Heart left ventricle (tissue), 16 donors: ENCODE data around the gene SCIMP. TPM values are rescaled to one million over a fixed set of nuclear protein-coding genes. Genes with fewer than 3 reads are reported as not detected.

Experiments
- ATAC-seq, 4 donors: fragments of 200-7000 bp; cut with Tn5 transposase; one replicate each; pipeline ENCODE4 v1.9.1; 2020 to 2022; ENCODE audit warnings: moderate library complexity in 4 of 4, mild to moderate bottlenecking in 3 of 4, moderate number of reproducible peaks in 1 of 4
- DNase-seq, 5 donors: peaks; one replicate each; pipeline ENCODE4 v3.0.0-alpha.2; 2020
- H3K27ac ChIP-seq, 12 donors: fragments of 200-600 bp; sonication (generic) in 4 of 12; one replicate each; pipeline versions ENCODE4 v1.5.0 to v1.8.0; 2016 to 2022; ENCODE audit warnings: mild to moderate bottlenecking in 2 of 12
- H3K27me3 ChIP-seq, 9 donors: fragments of 200-600 bp; sonication (generic) in 2 of 9; one replicate each; pipeline versions ENCODE4 v1.5.1 to v1.8.0; 2016 to 2022; ENCODE audit warnings: mild to moderate bottlenecking in 3 of 9
- H3K36me3 ChIP-seq, 9 donors: fragments of 200-600 bp; sonication (generic) in 2 of 9; one replicate each; pipeline versions ENCODE4 v1.5.0 to v1.8.0; 2018 to 2022; ENCODE audit warnings: mild to moderate bottlenecking in 2 of 9
- H3K4me1 ChIP-seq, 12 donors: fragments of 200-600 bp; sonication (generic) in 4 of 12; one replicate each; pipeline versions ENCODE4 v1.5.0 to v1.8.0; 2016 to 2022; ENCODE audit warnings: mild to moderate bottlenecking in 3 of 12
- H3K4me3 ChIP-seq, 12 donors: fragments of 200-600 bp; sonication (generic) in 4 of 12; one replicate each; pipeline versions ENCODE4 v1.5.0 to v1.8.0; 2017 to 2022; ENCODE audit warnings: mild to moderate bottlenecking in 9 of 12, moderate library complexity in 4 of 12
- H3K9me3 ChIP-seq, 12 donors: fragments of 200-600 bp; sonication (generic) in 4 of 12; one replicate each; pipeline versions ENCODE4 v1.5.0 to v1.8.0; 2016 to 2022; ENCODE audit warnings: mild to moderate bottlenecking in 1 of 12
- CTCF ChIP-seq, 12 donors: fragments of 200-600 bp; sonication (generic) in 4 of 12; IDR thresholded peaks; one replicate each; pipeline versions ENCODE4 v1.5.0 to v1.8.0; 2018 to 2022; ENCODE audit warnings: antibody characterized with exemption in 12 of 12, mild to moderate bottlenecking in 5 of 12
- POLR2A ChIP-seq, 2 donors: fragments of 450-650 bp; IDR thresholded peaks; one replicate each; pipeline ENCODE4 v1.6.1; 2017; ENCODE audit warnings: antibody characterized with exemption in 2 of 2, mild to moderate bottlenecking in 2 of 2, moderate library complexity in 2 of 2
- WGBS, 4 donors: extraction: QIAGEN DNeasy Blood & Tissue Kit in 2 of 4; methylation state at CpG; one replicate each; pipeline versions ENCODE4 v1.1.5 to v1.1.7; 2013 to 2018; 5-methylcytosine and 5-hydroxymethylcytosine counted together
- intact Hi-C, 10 donors: fragments of 100-400 bp; cut with DNase I; formaldehyde crosslinking; loops; one replicate each; pipeline versions ENCODE4 v1.11.1 to v1.14.2; 2022
- polyA plus RNA-seq, 2 donors: library from polyadenylated mRNA; stranded (reverse); fragments of 200-250 nt; gene quantifications; one replicate each; pipeline ENCODE4 v1.2.3, GENCODE V29; 2013
- total RNA-seq, 9 donors: library from RNA; depleted of rRNA in 2 of 9; stranded (reverse); fragments of >200 nt in 2 of 9; fragmentation: NEBNext Ultra II Directional in 3 of 9; extraction: Animal tissue kit (Norgen Biotek cat#: 25700) in 3 of 9; gene quantifications; one replicate each; pipeline versions ENCODE4 v1.1.0 to v1.2.4, GENCODE V29; 2016 to 2023
- donor health status: ischemic (EF 13 %, LVEDD 7.1; RV severe dilation, severe dysfunction).
- donor health status: healthy with polysubstance abuse.
- donor health status: DM: no; HTN: yes; CAD: no.
- donor health status: DM: no; HTN: no; CAD: no.
- donor health status: ischemic (EF 25% LVEDD 6.9; RV normal size, moderate dysfunction).
- donor health status: ischemic (EF 25% LVEDD 5.7; RV mildly dilated, moderate dysfunction).
- donor health status: healthy.
- donor health status: DM: yes; HTN: yes; CAD: no.
- donor health status: ischemic (EF 35%, LVEDD 5.7; RV mildly dilated, moderate dysfunction).
- donor health status: nonischemic (EF 11% LVEDD 7.7; RV severe dilation, severe dysfunction).
- donor health status: DM: yes; HTN: yes; CAD: no.
- donor health status: PGD.
- donor health status: ischemic (EF 29% LVEDD 5.4; RV normal size, mild dysfunction).
- donor health status: nonischemic (EF 23%, LVEDD 6.1; RV moderate dilation, normal function).

SCIMP gene
- total and polyA plus RNA-seq, 11 donors, result 0.11 to 17.2 (median 0.72) TPM

GRCh38 chr17:5211458-5211857 is 23.2 kb downstream of the SCIMP start:
- Histone ChIP-seq H3K27ac (peak overlapping the region in 2 of 12 donors; percentile 41 to 72), H3K4me1 (peaks cover 0 to 11% (median 0%) of the 10 kb centered on the region in 12 donors), H3K4me3 (no peak overlapping the region), H3K27me3 (no peaks in the 10 kb centered on the region), H3K36me3 (peaks cover 0 to 44% (median 29%) of the 10 kb centered on the region in 9 donors), H3K9me3 (no peaks in the 10 kb centered on the region)
- intact Hi-C loops, result no loop called here
- WGBS, 4 donors, result 89 to 96% (median 93%) methylated on average over 7 of the region's 7 CpGs
- no peak for TF ChIP-seq POLR2A (IDR thresholded peaks at IDR 0.05)
- TF ChIP-seq CTCF (IDR thresholded peaks at IDR 0.05), result no peak
- no peak for DNase-seq
- peak in 3 of 4 donors; percentile 47 to 50 (median 50) for ATAC-seq

- Histone ChIP-seq H3K4me1 (peaks cover 0 to 11% (median 0%) of the 10 kb centered on the region in 12 donors), H3K27me3 (no peaks in the 10 kb centered on the region), H3K36me3 (peaks cover 0 to 37% (median 22%) of the 10 kb centered on the region in 9 donors), H3K4me3 (no peak overlapping the region), H3K9me3 (no peaks in the 10 kb centered on the region), H3K27ac (peak overlapping the region in 3 of 12 donors; percentile 41 to 72 (median 48))
- intact Hi-C loops, result no loop called here
- DNase-seq, result no peak
- WGBS, 4 donors, result 88 to 96% (median 90%) methylated on average over 8 of the region's 8 CpGs
- ATAC-seq, result peak in 1 of 4 donors; percentile 18
- TF ChIP-seq POLR2A (IDR thresholded peaks at IDR 0.05) (no peak), CTCF (IDR thresholded peaks at IDR 0.05) (no peak)
These were observed 23.9 kb downstream of the SCIMP start for GRCh38 chr17:5210614-5211252.

- Histone ChIP-seq H3K9me3 (peaks cover 0 to 6% (median 0%) of the 10 kb centered on the region in 12 donors), H3K27ac (peak overlapping the region in 1 of 12 donors; percentile 72), H3K36me3 (peaks cover 0 to 31% (median 16%) of the 10 kb centered on the region in 9 donors), H3K27me3 (no peaks in the 10 kb centered on the region), H3K4me3 (no peak overlapping the region), H3K4me1 (peaks cover 0 to 11% (median 0%) of the 10 kb centered on the region in 12 donors)
- intact Hi-C loops, result no loop called here
- no peak for TF ChIP-seq POLR2A (IDR thresholded peaks at IDR 0.05)
- no peak for DNase-seq
- no peak for ATAC-seq
- WGBS, 4 donors, result 86 to 95% (median 91%) methylated on average over 5 of the region's 5 CpGs
These were observed 24.6 kb downstream of the SCIMP start for GRCh38 chr17:5210091-5210490.

- Histone ChIP-seq H3K27me3 (no peaks in the 10 kb centered on the region), H3K4me3 (no peak overlapping the region), H3K36me3 (peaks cover 0 to 27% (median 12%) of the 10 kb centered on the region in 9 donors), H3K4me1 (peaks cover 0 to 11% (median 0%) of the 10 kb centered on the region in 12 donors), H3K9me3 (peaks cover 0 to 8% (median 0%) of the 10 kb centered on the region in 12 donors), H3K27ac (no peak overlapping the region)
- no peak for ATAC-seq
- DNase-seq, result no peak
- intact Hi-C loops, result no loop called here
- TF ChIP-seq POLR2A (IDR thresholded peaks at IDR 0.05) (no peak), CTCF (IDR thresholded peaks at IDR 0.05) (no peak)
- WGBS, 4 donors, result 93 to 99% (median 97%) methylated on average over 3 of the region's 3 CpGs
These were observed 25.3 kb downstream of the SCIMP start for GRCh38 chr17:5209396-5209795.
